DND-41 (cell line): ENCODE measurements around the gene PVRIG.

Experiments used
- ATAC-seq: fragments of 200-7000 bp; cut with Tn5 transposase; 3 replicates; pipeline ENCODE4 v1.9.1; 2021; ENCODE audit warnings: low read depth; ENCODE audit not compliant: insufficient read depth
- DNase-seq: peaks from one replicate; pipeline ENCODE4 v3.0.0-alpha.2; 2020
- H2AFZ ChIP-seq: 2 replicates; pipeline ENCODE4 v1.6.0; 2012; ENCODE audit warnings: low read depth, low read length
- H3K27ac ChIP-seq: 2 replicates; pipeline ENCODE4 v1.5.1; 2012; ENCODE audit warnings: low read length, inconsistent platforms
- H3K27me3 ChIP-seq: fragments of 200-600 bp; sonication (generic); 2 replicates; pipeline ENCODE4 v1.6.0; 2012; ENCODE audit warnings: low read length, mild to moderate bottlenecking, inconsistent platforms; ENCODE audit not compliant: insufficient read depth, poor library complexity
- H3K36me3 ChIP-seq: 2 replicates; pipeline ENCODE4 v1.5.1; 2012; ENCODE audit warnings: low read length, inconsistent platforms; ENCODE audit not compliant: insufficient read depth
- H3K4me1 ChIP-seq: 2 replicates; pipeline ENCODE4 v1.5.1; 2012; ENCODE audit warnings: mild to moderate bottlenecking, low read length; ENCODE audit not compliant: insufficient read depth
- H3K4me2 ChIP-seq: 2 replicates; pipeline ENCODE4 v1.6.0; 2012; ENCODE audit warnings: mild to moderate bottlenecking, moderate library complexity, low read length, inconsistent platforms; ENCODE audit not compliant: insufficient read depth
- H3K4me3 ChIP-seq, 2 experiments: fragments of 200-600 bp in 1 of 2; shearing (Covaris generic) in 1 of 2; 2 replicates each; pipeline ENCODE4 v1.5.1; 2012 to 2016; ENCODE audit warnings: inconsistent platforms in 2 of 2, low read length in 2 of 2, mild to moderate bottlenecking in 2 of 2, low read depth in 1 of 2, moderate library complexity in 1 of 2
- H3K79me2 ChIP-seq: 2 replicates; pipeline ENCODE4 v1.6.0; 2012; ENCODE audit warnings: low read length, inconsistent platforms; ENCODE audit not compliant: insufficient read depth
- H3K9ac ChIP-seq: 2 replicates; pipeline ENCODE4 v1.6.0; 2012; ENCODE audit warnings: low read depth, mild to moderate bottlenecking, inconsistent platforms, low read length, moderate library complexity
- H3K9me3 ChIP-seq: 2 replicates; pipeline ENCODE4 v1.5.1; 2012; ENCODE audit warnings: low read length, moderate library complexity, mild to moderate bottlenecking, inconsistent platforms; ENCODE audit not compliant: insufficient read depth, severe bottlenecking
- H4K20me1 ChIP-seq: 2 replicates; pipeline ENCODE4 v1.6.0; 2012; ENCODE audit warnings: low read length; ENCODE audit not compliant: insufficient read depth
- EZH2 ChIP-seq: IDR thresholded peaks from 3 replicates; pipeline ENCODE4 v1.6.1; 2012; ENCODE audit warnings: borderline replicate concordance, low read depth, mild to moderate bottlenecking, moderate library complexity, low read length, inconsistent platforms; ENCODE audit not compliant: severe bottlenecking
- TF ChIP-seq, protein P1 (sequence below): IDR thresholded peaks from 2 replicates; pipeline ENCODE4 v1.5.1; 2012; ENCODE audit warnings: borderline replicate concordance, low read length, moderate library complexity, mild to moderate bottlenecking; ENCODE audit not compliant: poor library complexity, severe bottlenecking; ENCODE audit errors: extremely low read depth

Gene PVRIG

DNA sequence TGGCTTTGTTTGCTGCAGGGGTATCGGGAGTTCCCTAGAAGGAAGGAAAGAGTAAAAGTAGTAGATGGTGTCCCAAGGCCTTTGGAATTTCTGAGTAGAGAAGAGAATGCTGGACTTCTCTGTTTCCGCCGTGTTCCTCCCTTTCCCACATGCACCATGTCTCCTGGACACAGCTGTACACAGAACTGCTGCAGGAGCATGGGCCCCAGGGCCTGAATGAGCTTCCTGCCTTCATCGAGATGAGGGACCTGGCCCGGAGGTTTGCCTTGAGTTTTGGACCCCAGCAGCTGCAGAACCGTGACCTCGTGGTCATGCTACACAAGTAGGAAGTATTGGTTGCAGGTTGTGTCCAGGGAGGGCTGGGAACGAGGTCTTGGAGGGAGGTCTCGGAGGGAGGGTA, 15.3 kb upstream of the PVRIG start:
- no peak overlapping the region for H3K4me3 ChIP-seq
- H2AFZ ChIP-seq, result no peak overlapping the region
- no peaks in the 10 kb centered on the region for H3K9me3 ChIP-seq
- no peak overlapping the region for H3K4me2 ChIP-seq
- no peak for ATAC-seq
- H4K20me1 ChIP-seq, result no peaks in the 10 kb centered on the region
- H3K36me3 ChIP-seq, result no peaks in the 10 kb centered on the region
- DNase-seq, result no peak
- no peak overlapping the region for H3K9ac ChIP-seq
- no peaks in the 10 kb centered on the region for H3K79me2 ChIP-seq
- no peak overlapping the region for H3K27ac ChIP-seq
- TF ChIP-seq, protein P1, sequence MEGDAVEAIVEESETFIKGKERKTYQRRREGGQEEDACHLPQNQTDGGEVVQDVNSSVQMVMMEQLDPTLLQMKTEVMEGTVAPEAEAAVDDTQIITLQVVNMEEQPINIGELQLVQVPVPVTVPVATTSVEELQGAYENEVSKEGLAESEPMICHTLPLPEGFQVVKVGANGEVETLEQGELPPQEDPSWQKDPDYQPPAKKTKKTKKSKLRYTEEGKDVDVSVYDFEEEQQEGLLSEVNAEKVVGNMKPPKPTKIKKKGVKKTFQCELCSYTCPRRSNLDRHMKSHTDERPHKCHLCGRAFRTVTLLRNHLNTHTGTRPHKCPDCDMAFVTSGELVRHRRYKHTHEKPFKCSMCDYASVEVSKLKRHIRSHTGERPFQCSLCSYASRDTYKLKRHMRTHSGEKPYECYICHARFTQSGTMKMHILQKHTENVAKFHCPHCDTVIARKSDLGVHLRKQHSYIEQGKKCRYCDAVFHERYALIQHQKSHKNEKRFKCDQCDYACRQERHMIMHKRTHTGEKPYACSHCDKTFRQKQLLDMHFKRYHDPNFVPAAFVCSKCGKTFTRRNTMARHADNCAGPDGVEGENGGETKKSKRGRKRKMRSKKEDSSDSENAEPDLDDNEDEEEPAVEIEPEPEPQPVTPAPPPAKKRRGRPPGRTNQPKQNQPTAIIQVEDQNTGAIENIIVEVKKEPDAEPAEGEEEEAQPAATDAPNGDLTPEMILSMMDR, result no peak
- no peak for TF ChIP-seq EZH2
- no peaks in the 10 kb centered on the region for H3K27me3 ChIP-seq
- no peaks in the 10 kb centered on the region for H3K4me1 ChIP-seq

DNA sequence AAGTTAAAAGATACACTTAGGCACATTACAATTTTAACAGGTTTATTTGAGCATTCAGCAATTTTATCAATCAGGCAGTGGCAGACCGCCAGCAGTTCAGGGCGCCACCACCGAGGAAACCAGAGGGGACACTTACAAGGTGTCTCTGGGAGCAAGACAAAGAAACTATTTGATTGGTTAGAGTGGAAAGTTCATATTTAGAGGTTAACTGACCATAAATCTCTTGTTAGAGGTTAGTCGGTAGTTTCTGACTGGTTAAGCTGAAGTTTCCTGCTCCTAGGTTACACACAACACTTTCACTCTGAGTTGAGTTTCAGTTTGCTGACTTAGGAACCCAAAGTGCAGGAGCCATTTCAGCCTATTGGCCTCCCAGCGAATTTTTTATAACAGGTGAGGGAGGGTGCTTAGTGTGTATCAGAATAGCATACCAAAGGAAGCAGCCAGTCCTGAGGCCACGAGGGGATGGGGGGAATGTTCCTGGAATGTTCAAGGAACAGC, 10.8 kb upstream of the PVRIG start:
- H3K4me3 ChIP-seq, result no peak overlapping the region
- TF ChIP-seq, protein P1, result no peak
- no peak for TF ChIP-seq EZH2

DNA sequence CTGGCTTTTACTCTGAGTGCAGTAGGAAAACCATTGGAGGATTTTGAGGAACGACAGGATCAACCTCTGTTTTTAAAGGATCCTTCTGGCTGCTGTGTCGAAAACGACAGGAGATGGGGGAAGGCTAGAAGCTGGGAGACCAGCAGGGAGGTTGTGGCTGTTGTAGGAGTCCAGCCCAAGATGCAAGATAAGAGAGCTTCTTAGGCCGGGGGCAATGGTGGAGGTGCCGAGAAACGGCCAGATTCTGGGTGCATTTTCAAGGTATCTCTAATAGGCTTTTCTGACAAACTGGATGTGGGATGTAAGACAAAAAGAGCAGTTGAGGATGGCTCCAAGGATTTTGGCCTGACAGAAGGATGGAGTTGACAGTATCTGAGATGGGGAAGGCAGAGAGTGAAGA, 10.3 kb upstream of the PVRIG start:
- no peak for DNase-seq
- Histone ChIP-seq H3K27me3 (no peaks in the 10 kb centered on the region), H3K4me1 (peaks cover 5% of the 10 kb centered on the region), H3K4me2 (no peak overlapping the region), H3K79me2 (no peaks in the 10 kb centered on the region), H3K36me3 (no peaks in the 10 kb centered on the region), H3K9ac (no peak overlapping the region), H4K20me1 (no peaks in the 10 kb centered on the region), H2AFZ (no peak overlapping the region), H3K27ac (no peak overlapping the region), H3K9me3 (no peaks in the 10 kb centered on the region), H3K4me3 (no peak overlapping the region)
- ATAC-seq, result no peak
- TF ChIP-seq, protein P1, result no peak
- TF ChIP-seq EZH2, result no peak

More for the DNA sequence above, 10.8 kb upstream of the PVRIG start:
- no peak for DNase-seq
- Histone ChIP-seq H3K27me3 (no peaks in the 10 kb centered on the region), H3K9ac (no peak overlapping the region), H2AFZ (no peak overlapping the region), H3K27ac (no peak overlapping the region), H3K4me2 (no peak overlapping the region), H3K4me1 (peaks cover 5% of the 10 kb centered on the region), H4K20me1 (no peaks in the 10 kb centered on the region), H3K36me3 (no peaks in the 10 kb centered on the region), H3K79me2 (no peaks in the 10 kb centered on the region), H3K9me3 (no peaks in the 10 kb centered on the region)
- no peak for ATAC-seq

DNA sequence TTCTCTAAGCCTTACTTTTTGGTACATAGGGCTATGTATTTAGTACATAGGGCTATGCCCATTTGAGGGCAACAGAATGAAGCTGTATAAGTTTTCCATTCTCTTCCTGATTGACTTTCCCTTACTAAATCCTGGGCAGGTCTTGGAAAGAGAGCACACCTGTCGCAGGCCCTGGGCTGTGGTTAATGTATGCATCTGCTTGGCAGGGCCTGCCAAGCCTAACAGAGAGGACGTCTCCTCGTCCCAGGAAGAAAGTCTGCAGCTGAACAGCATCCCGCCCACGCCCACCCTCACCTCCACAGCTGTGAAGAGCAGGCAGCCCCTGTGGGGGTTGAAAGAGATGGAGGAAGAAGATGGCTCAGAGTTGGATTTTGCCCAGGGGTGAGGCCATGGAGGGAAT, 8.9 kb upstream of the PVRIG start:
- H3K27ac ChIP-seq, result no peak overlapping the region

More for the DNA sequence above, 8.9 kb upstream of the PVRIG start:
- no peak overlapping the region for H3K9ac ChIP-seq
- TF ChIP-seq, protein P1, result no peak
- no peak for TF ChIP-seq EZH2
- DNase-seq (peak; percentile 27), ATAC-seq (peak; percentile 41)
- H3K4me1 ChIP-seq, result peaks cover 5% of the 10 kb centered on the region
- no peak overlapping the region for H3K4me2 ChIP-seq
- H4K20me1 ChIP-seq, result no peaks in the 10 kb centered on the region
- no peaks in the 10 kb centered on the region for H3K79me2 ChIP-seq
- no peaks in the 10 kb centered on the region for H3K36me3 ChIP-seq
- H3K27me3 ChIP-seq, result no peaks in the 10 kb centered on the region
- no peaks in the 10 kb centered on the region for H3K9me3 ChIP-seq
- H3K4me3 ChIP-seq, result no peak overlapping the region
- H2AFZ ChIP-seq, result no peak overlapping the region
